Mesendoderm (in vitro differentiated cells): ENCODE data around the gene TSR1. TPM values are rescaled to one million over a fixed set of nuclear protein-coding genes. Genes with fewer than 3 reads are reported as not detected.
A peak's percentile ranks its signal among the peaks of the same experiment; 100 is the strongest.

Experiments
- small RNA-seq: library from polyadenylated mRNA; stranded (forward); fragments of <200 nt; extraction: miRNeasy Mini kit (QIAGEN cat#:217004); gene quantifications from one replicate; pipeline ENCODE3, GENCODE V24; 2013; ENCODE audit not compliant: insufficient read depth

Gene TSR1

Small RNAs within 50 kb of the gene (small RNA-seq; reads per million reads assigned to genes)
- not detected for gene AC006435.3
- 330 reads per million, percentile 98 among the genes with 10 or more reads in this experiment for gene SNORD91A
- 122 reads per million, percentile 96 among the genes with 10 or more reads in this experiment for gene SNORD91B
